ENCODE results near the gene NUPR2. TPM values are rescaled to one million over a fixed set of nuclear protein-coding genes. Genes with fewer than 3 reads are reported as not detected.

Gene NUPR2
- total RNA-seq, 1 donor, result not detected

DNA sequence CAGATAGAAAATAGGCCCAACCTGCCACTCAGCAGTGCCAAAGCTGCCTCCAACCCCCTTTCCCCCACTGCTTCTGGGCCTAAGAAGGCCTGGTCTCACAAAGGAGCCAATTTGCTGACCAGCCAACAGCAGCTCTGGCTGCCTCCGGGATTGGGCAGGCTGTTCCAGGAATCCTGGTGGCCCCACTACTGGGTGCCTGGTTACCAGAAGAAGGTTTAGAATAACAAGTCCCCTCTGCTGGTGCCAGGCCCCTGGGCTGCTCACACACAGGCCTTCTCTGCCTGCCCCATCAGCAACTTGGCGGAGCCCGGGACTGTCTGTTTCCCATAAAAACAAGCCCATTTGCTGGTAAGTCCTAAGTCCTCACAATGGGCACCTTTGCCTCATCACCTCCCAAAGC, 24.6 kb downstream of the NUPR2 start:
- no peaks in the 10 kb centered on the region for H4K20me1 ChIP-seq (ENCODE audit: insufficient read depth, low read length)
- H3K9me3 ChIP-seq (ENCODE audit: low read depth, low read length), result no peaks in the 10 kb centered on the region
- H3K4me2 ChIP-seq (ENCODE audit: insufficient read depth, low read length), result no peak overlapping the region
- H3K4me1 ChIP-seq (ENCODE audit: insufficient read depth, low read length), result peaks cover 9% of the 10 kb centered on the region
- no peak overlapping the region for H3K27ac ChIP-seq (ENCODE audit: low read depth, low read length)
- no peak for DNase-seq (ENCODE audit: insufficient read length, low spot score, missing footprints)
- no peaks in the 10 kb centered on the region for H3K27me3 ChIP-seq (ENCODE audit: insufficient read depth, low read length)
- TF ChIP-seq CTCF (IDR thresholded peaks at IDR 0.05; ENCODE audit: extremely low read depth, low read depth, low read length), result no peak
- no peaks in the 10 kb centered on the region for H3K79me2 ChIP-seq (ENCODE audit: insufficient read depth, low read length)
- no peak overlapping the region for H3K4me3 ChIP-seq (ENCODE audit: insufficient read depth, low read length)
- no peak overlapping the region for H2AFZ ChIP-seq (ENCODE audit: low read length)
- H3K36me3 ChIP-seq (ENCODE audit: insufficient read depth, low read length), result no peaks in the 10 kb centered on the region

- H3K27ac ChIP-seq (ENCODE audit: low read depth, low read length), result no peak overlapping the region
- peaks cover 3% of the 10 kb centered on the region for H3K4me1 ChIP-seq (ENCODE audit: insufficient read depth, low read length)
- no peaks in the 10 kb centered on the region for H4K20me1 ChIP-seq (ENCODE audit: insufficient read depth, low read length)
- H3K4me2 ChIP-seq (ENCODE audit: insufficient read depth, low read length), result no peak overlapping the region
- H3K4me3 ChIP-seq (ENCODE audit: insufficient read depth, low read length), result no peak overlapping the region
- TF ChIP-seq CTCF (IDR thresholded peaks at IDR 0.05; ENCODE audit: extremely low read depth, low read depth, low read length), result no peak
- no peak overlapping the region for H2AFZ ChIP-seq (ENCODE audit: low read length)
- no peaks in the 10 kb centered on the region for H3K9me3 ChIP-seq (ENCODE audit: low read depth, low read length)
- no peaks in the 10 kb centered on the region for H3K27me3 ChIP-seq (ENCODE audit: insufficient read depth, low read length)
- H3K79me2 ChIP-seq (ENCODE audit: insufficient read depth, low read length), result no peaks in the 10 kb centered on the region
- H3K36me3 ChIP-seq (ENCODE audit: insufficient read depth, low read length), result peaks cover 3% of the 10 kb centered on the region
- peak; percentile 18 for DNase-seq (ENCODE audit: insufficient read length, low spot score, missing footprints)
Measured at GRCh38 chr7:56087445-56087844, 28.8 kb downstream of the NUPR2 start.

DNA sequence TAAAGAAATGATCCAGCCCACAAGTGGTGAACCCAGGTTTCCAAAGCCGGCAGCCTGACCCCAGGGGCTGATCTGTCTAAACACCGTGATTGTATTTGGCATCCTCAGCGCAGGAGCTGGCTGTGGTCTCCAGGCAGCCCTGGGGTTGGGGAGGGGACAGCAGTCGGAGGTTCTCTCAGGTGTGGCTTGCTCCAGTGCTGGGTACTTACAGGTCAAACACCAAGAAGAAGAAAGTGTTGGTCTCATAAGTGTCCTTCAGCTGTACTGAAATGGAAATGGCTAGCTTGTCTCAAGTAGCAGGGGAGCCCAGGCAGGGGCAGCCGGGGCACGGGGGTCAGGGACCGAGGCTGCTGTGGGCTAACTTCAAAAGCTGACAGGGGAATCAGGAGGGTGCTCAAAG, 29.5 kb downstream of the NUPR2 start:
- Histone ChIP-seq H3K36me3 (ENCODE audit: insufficient read depth, low read length) (peaks cover 5% of the 10 kb centered on the region), H3K4me1 (ENCODE audit: insufficient read depth, low read length) (no peaks in the 10 kb centered on the region), H2AFZ (ENCODE audit: low read length) (no peak overlapping the region), H3K4me2 (ENCODE audit: insufficient read depth, low read length) (no peak overlapping the region), H3K79me2 (ENCODE audit: insufficient read depth, low read length) (no peaks in the 10 kb centered on the region), H3K4me3 (ENCODE audit: insufficient read depth, low read length) (no peak overlapping the region), H3K9me3 (ENCODE audit: low read depth, low read length) (no peaks in the 10 kb centered on the region), H3K27ac (ENCODE audit: low read depth, low read length) (no peak overlapping the region), H4K20me1 (ENCODE audit: insufficient read depth, low read length) (no peaks in the 10 kb centered on the region), H3K27me3 (ENCODE audit: insufficient read depth, low read length) (no peaks in the 10 kb centered on the region)
- no peak for TF ChIP-seq CTCF (IDR thresholded peaks at IDR 0.05; ENCODE audit: extremely low read depth, low read depth, low read length)
- DNase-seq (ENCODE audit: insufficient read length, low spot score, missing footprints), result no peak

GRCh38 chr7:56083150-56083785, 32.9 kb downstream of the NUPR2 start:
- H3K4me2 ChIP-seq (ENCODE audit: insufficient read depth, low read length), result no peak overlapping the region
- no peaks in the 10 kb centered on the region for H3K27me3 ChIP-seq (ENCODE audit: insufficient read depth, low read length)
- no peaks in the 10 kb centered on the region for H3K9me3 ChIP-seq (ENCODE audit: low read depth, low read length)
- no peak overlapping the region for H3K27ac ChIP-seq (ENCODE audit: low read depth, low read length)
- no peak overlapping the region for H3K4me3 ChIP-seq (ENCODE audit: insufficient read depth, low read length)
- peaks cover 16% of the 10 kb centered on the region for H3K36me3 ChIP-seq (ENCODE audit: insufficient read depth, low read length)
- H4K20me1 ChIP-seq (ENCODE audit: insufficient read depth, low read length), result peaks cover 3% of the 10 kb centered on the region
- H3K4me1 ChIP-seq (ENCODE audit: insufficient read depth, low read length), result peaks cover 12% of the 10 kb centered on the region
- no peaks in the 10 kb centered on the region for H3K79me2 ChIP-seq (ENCODE audit: insufficient read depth, low read length)
- H2AFZ ChIP-seq (ENCODE audit: low read length), result no peak overlapping the region
- peak; percentile 30 for DNase-seq (ENCODE audit: insufficient read length, low spot score, missing footprints)
- TF ChIP-seq CTCF (IDR thresholded peaks at IDR 0.05; ENCODE audit: extremely low read depth, low read depth, low read length), result no peak
